ENCODE results near the gene CENPI.
"Not testable (repeated sequence)": the region's sequence is repeated elsewhere in the genome, so short reads cannot be mapped to it uniquely, and the experiment has no call there.

The CENPI gene

GRCh38 chrX:101097546-101098453 is at the start of gene CENPI:
CENPI (plus strand) TSS chrX:101098204; CDS start chrX:101101071, 2,867 bp downstream.
- DNase-seq (ENCODE audit: low read depth) = peak; percentile 74

DNA sequence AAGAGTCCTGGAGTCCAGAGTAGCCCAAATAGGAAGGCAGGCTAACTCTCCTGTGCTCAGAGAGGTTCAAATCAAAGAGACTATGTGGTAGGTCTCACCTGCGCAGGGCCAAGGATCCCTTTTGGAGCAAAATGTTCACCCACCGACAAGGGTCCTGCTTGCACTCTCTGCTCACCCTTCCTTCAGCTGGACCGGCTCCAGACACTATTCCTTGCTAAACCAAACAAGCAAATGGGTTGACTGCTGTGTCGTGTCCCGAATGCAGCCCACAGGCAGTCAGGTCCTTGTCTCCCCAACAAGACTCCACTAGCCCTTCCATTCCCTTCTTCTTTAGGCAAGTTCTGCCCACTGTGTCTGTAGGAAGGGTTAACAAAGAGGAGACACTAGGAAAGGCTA is 46.9 kb upstream of the CENPI start:
- DNase-seq (ENCODE audit: low read depth) = no peak

- DNase-seq (ENCODE audit: low read depth) = peak; percentile 47
Observed at GRCh38 chrX:101051549-101052302, 46.3 kb upstream of the CENPI start, which contains the start of gene TRMT2B. TRMT2B (minus strand) TSS chrX:101052111; CDS start chrX:101042289, 9,822 bp downstream.

- not testable (repeated sequence) for DNase-seq (ENCODE audit: low read depth)
Observed at GRCh38 chrX:101056551-101056950, 41.5 kb upstream of the CENPI start.

GRCh38 chrX:101057093-101057714 is 40.8 kb upstream of the CENPI start:
- DNase-seq (ENCODE audit: low read depth) = no peak

DNA sequence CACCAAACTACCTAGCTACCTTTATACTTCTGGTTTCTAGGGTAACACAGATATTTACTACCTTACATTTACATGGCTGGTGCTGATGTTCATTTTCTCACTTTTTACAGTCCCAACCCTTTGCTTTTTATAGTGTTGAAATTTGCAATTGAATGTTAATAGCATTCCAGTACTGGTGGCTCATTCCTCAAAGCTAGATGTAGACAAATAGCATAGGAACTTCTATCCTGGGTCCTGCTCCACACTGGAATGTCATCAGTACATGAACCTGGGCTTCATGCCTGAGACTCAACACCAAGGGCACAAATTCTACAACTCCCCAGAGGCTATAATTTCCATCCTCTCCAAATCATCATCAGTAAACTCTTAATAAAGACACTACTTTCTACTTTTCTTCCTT is 35.8 kb upstream of the CENPI start:
- DNase-seq (ENCODE audit: low read depth) = no peak

DNA sequence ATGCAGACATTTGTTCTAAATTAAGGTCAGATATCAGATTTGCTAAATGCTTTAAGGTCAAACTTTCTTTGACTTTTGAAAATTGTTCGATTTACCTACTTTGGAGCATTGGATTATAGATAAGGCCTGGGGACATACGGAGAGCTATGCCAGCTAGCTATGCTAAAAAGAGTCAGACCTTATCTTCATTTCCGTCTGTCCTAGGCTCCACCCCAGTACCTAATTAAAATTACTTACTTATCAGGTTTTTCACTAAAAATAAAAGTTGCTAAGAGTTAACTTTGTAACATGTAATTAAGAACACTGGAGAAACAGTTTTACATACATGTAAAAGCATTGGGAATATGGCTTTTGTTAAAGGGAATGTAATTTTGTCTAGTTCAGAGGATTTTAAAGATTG is 26.4 kb upstream of the CENPI start:
- no peak for DNase-seq (ENCODE audit: low read depth)

GRCh38 chrX:101078716-101079598 is 19.0 kb upstream of the CENPI start, which contains the start of gene TMEM35A:
TMEM35A (plus strand) TSS chrX:101078879; CDS start chrX:101079003, 124 bp downstream.
- no peak for DNase-seq (ENCODE audit: low read depth)

GRCh38 chrX:101079736-101080270 is 18.2 kb upstream of the CENPI start:
- no peak for DNase-seq (ENCODE audit: low read depth)

- DNase-seq (ENCODE audit: low read depth) = no peak
Observed at GRCh38 chrX:101080326-101081124, 17.5 kb upstream of the CENPI start.

GRCh38 chrX:101081231-101081630 is 16.8 kb upstream of the CENPI start:
- no peak for DNase-seq (ENCODE audit: low read depth)

DNA sequence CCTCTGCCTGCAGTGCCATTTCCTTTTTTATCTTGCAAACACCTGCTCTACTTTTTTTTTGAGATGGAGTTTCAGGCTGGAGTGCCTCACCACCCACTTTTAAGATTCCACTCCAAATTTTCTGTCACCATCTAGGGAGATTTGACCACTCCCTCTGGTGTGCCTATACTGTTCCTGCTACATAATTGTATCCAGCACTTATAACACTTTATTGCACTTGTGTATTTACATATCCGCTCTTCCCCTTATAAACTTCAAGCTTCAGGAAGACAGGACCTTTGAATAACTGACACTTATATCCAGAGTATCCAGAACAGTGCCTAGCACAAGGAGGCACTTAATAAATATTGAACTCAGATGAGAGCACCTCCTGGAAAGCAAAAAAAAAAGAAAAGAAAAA is 6.2 kb upstream of the CENPI start:
- no peak for DNase-seq (ENCODE audit: low read depth)

GRCh38 chrX:101108284-101108683 is 10.3 kb downstream of the CENPI start:
- DNase-seq (ENCODE audit: low read depth) = no peak

DNA sequence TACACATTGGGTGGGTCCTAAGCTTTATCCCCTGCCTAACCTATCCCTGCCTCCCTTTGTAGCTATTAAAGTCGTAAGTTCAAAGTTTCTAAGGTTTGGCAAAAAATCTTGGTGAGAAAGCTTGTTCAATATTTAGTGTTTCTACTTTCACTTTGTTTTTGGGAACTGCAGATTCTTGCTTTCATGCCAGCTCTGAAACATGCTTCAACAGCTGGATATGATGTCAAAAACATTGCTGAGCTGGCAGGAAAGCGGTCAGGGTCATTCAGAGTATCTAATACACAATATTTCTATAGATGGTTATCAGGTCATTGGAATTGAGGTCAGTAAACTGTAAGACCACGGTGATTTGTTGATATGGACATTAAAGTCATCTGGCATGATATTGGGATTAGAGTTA is 19.7 kb downstream of the CENPI start:
- no peak for DNase-seq (ENCODE audit: low read depth)

- no peak for DNase-seq (ENCODE audit: low read depth)
Observed at GRCh38 chrX:101136235-101136634, 38.2 kb downstream of the CENPI start.

All from stimulated activated CD8-positive, alpha-beta memory T cell treated with anti-CD3 and anti-CD28 coated beads, Interleukin-7, amount 100 ng/mL, for 24 hours (primary cell).